GM21515 (cell line): Measurements from ENCODE around the gene MTFR1L.

Experiments used
- ATAC-seq: cut with Tn5 transposase; IDR thresholded peaks from one replicate; pipeline ENCODE4 v1.9.1; 2021; ENCODE audit not compliant: unreplicated experiment

MTFR1L gene

DNA sequence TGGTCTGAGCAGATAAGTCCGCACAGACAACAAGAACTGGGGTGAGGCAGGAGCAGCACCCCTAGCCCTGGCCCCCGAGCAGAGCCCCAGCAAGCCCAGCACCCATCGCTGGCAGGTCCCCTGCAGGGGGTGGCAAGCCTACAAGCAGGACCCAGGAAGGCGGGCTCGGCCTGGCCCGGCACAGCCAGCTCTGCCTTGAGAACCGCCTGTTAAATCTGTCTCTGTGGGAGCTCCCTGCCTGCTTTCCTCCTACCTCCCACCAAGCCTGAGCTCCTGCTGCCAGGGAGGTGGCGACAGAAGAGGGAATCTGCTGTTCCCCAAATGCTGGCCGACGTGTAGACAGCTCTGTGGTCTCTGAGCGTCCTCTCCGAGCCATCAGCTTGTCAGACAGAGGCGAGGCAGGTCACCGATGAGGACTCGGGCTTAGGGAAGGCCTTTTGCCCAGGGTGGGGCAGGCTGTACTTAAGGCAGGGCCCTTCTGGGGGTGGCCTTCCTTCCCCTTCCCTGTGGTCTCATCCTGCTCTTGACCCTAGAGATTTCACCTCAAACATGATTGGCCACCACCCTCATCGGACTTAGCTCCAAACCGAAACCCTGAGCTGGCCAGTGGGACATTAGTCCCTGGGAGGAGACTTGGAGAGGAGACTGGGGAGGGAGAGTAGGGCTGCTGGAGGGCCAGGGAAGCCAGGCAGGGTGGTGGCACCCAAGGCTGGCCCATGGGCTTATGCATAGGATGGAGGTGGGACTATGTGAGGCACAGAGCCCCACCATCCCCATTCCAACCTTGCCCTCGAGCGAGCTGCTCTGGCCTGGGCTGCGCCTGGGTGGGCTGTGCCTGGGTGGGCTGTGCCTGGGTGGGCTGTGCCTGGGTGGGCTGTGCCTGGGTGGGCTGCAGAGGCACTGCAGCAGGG, 12.0 kb upstream of the MTFR1L start:
- ATAC-seq: no peak

DNA sequence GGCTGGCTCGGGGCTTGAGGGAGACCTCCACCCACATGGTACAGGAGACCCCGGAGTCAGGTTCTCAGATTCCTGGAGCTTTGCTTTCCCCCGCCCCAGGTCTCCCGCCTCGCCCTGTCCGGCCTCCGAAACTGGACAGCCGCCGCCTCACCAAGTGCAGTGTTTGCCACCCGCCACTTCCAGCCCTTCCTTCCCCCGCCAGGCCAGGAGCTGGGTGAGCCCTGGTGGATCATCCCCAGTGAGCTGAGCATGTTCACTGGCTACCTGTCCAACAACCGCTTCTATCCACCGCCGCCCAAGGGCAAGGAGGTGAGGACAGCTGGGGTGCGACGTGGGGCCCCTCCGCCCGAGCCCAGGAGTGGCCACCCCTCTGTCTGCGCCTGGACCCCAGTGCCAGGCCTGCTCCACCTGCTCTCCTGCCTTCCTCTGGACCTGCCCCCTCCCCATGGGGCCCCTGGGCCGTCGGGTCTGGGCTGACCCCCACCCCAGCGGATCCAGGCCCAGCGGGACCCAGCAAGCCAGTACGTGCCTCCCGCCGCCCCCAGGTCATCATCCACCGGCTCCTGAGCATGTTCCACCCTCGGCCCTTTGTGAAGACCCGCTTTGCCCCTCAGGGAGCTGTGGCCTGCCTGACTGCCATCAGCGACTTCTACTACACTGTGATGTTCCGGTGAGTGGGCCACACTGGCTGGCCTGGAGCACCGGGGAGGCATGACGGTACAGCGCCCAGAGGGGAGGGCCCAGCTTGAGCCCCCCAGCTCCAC, 11.1 kb upstream of the MTFR1L start:
- no peak for ATAC-seq

DNA sequence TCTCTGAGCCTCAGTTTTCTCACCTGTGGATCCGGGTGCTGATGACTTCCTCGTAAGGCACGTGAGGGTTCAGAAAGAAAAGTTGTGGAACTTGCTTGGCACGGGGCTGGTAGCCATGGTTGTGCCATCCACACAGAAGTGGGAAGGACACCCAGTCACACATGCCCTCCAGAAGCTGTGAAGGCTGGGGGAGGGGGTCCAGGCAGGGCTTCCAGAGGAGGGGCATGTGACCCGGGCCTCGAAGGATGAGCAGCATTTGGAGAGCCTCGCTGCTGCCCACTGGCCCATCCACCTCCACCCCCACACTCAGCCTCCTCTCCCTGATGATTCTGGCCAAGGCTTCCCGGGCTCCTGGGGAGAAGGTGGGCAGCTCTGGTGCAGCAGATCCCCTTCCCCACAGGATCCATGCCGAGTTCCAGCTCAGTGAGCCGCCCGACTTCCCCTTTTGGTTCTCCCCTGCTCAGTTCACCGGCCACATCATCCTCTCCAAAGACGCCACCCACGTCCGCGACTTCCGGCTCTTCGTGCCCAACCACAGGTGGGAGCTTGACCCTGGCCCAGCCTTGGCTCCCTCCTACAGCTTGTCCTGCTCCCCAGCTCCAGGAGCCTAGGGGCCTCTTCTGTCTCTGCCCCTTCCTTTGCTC, 10.3 kb upstream of the MTFR1L start:
- ATAC-seq: no peak

DNA sequence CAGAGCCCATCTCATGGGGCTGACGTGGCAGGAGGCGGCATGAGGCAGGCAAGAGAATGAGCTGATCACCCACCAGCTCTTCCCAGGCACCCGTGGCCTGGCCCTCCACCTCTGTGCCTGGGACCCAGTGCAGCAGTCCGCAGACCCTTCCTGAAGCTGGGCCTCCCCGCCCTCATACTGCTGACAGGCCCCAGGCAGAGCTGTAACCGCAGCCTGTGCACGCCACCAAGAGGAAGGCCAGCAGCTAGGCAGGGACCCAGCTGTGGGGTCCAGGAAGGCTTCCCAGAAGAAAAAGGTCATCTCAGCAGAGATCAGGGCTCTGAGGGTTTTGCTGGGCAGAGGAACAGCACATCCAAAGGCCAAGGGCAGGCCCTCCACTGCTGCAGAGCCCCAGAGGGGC, 9.8 kb upstream of the MTFR1L start:
- no peak for ATAC-seq

DNA sequence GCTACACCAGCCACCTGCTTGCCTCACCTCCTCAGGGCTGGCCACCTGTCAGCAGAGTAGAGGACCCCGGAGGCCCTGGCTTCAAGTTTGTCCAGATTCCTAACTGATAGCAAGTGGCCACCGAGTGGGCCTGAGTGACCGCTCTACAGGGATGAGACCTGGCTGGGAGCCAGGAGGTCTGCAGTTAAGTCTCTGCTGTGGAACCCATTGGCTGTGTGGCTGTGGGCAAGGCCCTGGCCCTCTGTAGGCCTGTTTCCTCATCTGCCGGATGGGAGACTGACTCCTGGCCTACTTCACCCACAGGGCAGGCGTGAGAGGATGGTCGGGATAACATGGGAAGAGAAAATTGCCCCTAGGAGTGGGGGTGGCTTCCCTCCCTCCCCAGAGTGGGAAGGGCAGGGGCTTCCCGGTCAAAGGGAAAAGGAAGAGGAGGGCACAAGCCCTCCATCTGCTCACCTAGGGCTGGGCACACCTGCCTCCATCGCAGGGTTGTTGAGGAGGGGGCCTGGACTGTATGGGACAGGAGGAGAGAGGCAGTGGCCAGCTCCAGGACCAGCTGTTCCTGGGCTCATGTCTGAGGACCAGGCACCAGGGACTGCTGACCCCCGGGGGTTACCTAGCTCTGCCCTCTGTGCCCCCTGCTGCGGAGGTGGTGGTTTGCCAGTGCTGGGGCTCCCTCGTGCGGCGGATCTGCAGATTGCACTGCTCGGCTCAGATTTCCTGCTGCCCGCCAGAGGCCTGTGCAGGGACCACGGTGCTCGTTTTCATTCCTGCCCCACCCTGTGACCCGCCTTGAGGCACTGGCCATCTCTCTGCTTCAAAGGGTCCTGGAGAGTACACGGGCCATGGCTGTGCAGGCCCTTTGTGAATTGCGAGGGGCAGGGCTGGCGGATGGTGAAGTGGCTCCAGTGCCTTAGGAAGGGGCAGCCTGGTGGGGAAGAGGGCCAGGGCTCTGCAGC, 9.1 kb upstream of the MTFR1L start:
- ATAC-seq: no peak

DNA sequence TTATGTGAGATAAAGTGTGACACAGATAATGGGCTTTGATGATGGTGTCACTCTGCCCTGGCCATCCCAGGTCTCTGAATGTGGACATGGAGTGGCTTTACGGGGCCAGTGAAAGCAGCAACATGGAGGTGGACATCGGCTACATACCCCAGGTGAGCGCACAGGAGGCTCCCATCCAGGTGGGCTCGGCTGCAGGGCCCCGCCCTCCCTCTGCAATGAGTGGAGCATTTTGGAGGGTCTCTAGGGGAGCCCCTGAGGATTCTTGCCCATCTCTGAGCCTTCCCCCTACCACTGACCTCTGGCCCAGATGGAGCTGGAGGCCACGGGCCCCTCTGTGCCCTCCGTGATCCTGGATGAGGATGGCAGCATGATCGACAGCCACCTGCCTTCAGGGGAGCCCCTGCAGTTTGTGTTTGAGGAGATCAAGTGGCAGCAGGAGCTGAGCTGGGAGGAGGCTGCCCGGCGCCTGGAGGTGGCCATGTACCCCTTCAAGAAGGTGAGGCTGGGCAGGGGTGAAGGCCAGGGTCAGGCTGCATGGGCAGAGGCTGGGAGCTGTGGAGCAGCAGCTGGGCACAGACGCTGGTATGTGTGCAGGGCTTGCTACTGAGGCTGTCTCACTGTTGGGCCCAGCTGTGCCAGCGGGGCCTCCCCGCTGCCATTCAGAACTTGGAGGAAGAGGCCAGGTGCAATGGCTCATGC, 8.2 kb upstream of the MTFR1L start:
- ATAC-seq: no peak

DNA sequence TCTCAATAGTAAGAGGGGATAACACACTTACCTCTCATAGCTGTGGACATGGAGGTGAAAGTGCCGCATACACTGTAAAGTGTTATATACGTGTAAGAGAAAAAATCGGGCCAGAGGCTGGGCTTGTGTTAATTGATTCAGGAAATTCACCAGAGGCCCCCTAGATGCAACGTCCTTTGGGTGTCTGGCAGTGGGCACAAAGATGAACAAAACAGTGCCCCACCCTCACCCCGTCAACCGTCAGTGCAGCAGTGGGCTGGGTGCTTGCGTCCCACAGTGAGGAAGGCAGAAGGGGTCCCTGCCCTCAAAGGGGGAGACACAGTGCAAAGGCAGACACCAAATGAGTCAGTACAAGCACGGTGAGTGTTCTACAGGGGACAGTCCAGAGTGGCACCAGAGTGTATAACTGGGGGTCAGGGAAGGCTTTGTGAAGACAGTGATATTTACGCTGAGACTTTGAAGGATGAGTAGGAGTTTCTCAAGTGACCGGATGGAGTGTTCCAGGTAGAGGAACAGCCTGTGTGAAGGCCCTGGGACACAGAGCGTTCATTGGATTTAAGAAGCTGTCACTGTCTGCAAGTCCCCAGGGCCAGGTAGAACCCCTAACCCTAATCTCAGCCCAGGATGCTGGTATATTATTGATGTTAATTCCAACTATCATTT, 6.6 kb upstream of the MTFR1L start:
- ATAC-seq: no peak

DNA sequence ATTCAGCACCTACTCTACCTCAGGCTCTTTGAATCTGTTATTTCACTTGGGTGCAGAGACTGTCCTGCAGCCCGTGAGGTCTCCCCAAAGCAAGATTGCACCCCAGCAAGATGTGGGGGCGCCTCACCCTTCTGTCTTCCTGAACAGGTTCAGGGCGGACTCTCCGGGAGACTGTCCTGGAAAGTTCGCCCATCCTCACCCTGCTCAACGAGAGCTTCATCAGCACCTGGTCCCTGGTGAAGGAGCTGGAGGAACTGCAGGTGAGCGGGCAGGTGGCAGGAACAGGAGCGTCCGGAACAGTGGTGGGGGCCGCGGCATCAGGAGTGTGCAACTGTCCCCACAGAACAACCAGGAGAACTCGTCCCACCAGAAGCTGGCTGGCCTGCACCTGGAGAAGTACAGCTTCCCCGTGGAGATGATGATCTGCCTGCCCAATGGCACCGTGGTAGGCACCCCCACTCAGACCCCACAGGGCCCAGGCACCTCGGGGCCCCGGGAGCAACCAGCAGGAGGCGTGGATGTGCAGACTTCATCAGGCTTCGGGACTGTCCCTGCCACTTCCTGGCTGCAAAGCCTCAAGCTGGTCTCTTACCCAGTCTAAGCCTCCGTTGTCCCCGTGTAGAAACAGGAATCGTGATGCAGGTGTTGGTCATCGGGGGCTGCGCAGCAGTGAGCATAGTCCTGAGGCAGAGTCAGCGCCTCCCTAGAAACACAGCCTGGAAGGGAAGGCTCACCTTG, 5.9 kb upstream of the MTFR1L start:
- no peak for ATAC-seq

DNA sequence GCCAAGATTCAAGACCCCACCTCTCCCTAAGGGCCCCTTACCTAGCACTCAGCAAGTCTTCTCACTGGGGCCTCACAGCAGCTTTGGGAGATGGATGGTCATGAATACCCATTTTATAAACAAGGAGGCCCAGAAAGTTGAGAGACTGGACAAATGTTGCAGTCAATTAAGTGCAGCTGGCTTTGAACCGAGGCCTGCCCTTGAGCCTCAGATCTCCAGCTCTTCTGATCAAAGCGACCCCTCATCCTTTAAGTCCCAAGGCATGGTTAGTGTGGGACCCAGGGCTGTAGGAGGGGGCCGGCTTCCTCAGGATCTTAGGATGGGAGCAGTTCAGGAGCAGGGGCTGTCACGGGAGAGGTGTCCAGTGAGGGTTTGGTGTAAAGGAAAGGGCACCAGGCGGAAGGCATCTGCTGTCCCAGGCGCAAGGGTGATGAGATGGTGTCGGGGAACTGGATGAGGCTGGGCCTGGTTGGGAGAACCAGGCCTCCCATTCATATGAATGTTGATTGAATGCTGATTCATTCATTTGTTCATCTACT, 5.1 kb upstream of the MTFR1L start:
- no peak for ATAC-seq

DNA sequence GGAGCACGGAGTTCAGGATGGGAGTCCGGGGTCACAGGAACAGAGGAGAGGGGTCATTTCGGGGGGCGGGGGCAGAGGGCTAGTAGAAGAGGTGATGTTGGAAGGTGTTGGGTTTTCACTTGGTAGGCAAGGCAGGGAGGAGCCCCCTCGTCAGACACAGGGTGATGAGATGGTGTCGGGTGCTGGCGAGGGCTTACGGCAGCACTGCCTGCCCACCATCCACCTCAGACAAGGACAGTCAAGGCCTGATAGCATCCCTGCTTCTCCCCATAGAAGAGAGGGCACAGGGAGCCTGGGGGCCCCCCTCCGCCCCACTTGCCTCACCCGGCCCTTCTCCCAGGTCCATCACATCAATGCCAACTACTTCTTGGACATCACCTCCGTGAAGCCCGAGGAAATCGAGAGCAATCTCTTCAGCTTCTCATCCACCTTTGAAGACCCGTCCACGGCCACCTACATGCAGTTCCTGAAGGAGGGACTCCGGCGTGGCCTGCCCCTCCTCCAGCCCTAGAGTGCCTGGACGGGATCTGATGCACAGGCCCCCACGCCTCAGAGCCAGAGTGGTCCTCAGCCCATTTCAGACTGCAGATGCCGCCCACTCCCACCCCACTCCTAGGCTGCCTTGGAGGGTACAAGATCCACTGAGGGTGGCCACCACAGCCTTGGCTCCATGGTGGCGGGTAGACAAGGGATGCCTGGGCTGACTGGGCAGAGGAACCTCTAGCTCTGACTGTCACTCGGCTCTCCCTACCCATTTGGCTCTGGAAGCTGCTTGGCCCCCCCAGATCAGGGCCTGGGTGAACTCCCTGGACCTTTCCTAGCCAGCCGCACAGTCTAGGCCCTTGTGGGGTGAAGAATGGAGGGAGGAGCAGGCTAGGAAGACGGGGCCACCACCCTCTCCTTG, 4.3 kb upstream of the MTFR1L start:
- no peak for ATAC-seq

DNA sequence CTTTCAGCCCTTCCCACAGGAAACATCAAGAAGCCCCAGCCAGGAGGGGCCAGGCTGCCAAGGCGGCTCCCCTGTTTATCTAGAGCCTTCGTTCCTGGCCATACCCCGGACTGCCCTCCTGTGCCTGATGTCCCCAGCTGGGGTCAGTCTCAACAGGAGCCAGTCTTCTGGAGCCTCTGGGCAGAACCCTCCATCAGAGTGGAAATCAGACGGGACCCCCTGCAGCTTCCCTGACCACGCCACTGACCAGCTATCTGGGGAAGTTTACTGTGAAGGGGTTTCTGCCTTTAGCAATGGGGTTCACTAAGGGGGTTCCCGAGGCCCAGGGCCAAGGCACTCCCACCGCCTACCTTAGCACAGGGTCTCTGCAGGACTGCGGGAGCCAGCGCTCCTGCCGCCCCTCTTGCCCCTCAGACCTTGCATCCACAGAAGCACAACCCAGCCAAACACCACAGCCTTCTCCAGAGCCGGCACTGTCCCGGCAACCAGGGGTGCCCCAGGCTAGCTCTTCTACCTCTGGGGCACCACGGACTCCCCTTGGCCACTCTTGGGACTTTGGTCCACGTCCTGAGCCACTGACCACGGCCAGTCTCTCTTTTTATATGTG, 3.5 kb upstream of the MTFR1L start:
- no peak for ATAC-seq

DNA sequence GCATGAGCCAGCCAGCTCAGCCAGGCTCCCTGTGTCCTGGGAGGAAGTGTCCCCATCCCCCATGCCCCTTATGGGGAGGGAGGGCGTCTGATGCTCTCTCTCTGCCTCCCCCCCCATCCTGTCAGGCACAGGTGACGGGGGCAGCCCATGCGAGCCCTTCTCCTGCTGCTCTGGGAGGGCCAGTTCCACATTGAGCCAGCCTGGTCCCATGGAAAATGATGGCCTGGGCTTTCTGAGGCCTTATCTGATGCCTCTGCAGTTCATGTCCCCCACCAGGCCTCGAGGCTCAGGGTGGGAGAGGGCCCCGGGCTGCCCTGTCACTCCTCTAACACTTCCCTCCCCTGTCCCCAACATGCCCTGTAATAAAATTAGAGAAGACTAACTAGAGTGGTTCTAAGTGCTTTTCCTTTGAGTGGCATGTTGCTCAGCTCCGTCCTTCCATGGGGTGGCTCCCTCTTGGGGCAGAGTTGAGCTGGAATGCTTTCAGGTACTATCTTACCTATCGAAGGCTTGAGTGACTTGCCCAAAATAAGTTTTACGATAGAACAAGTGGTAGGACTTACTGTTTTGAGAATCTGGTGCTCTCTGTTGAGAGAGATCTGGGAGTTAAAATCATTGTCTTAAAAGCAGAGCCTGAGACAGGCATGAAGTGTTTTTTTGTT, 1.8 kb upstream of the MTFR1L start:
- ATAC-seq: no peak

DNA sequence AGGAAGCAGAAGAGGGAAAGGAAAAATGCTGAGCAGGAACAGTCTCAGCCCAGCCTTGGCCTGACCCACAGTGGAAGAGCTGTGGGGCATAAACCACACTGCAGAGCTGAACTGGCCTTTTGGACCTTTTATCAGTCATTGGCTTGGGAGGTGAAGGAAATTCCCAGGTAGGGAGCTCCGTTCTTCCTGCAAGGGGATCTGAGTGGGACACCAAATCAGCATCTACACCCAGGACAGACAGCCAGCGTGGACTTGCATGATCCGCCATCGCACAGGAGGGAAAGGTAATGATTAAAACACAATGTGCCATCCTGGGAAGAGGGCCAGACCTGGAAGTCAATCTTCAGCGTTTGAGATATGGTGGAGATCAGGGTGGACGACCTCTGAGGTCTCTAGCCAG, 1.2 kb upstream of the MTFR1L start:
- ATAC-seq: no peak

DNA sequence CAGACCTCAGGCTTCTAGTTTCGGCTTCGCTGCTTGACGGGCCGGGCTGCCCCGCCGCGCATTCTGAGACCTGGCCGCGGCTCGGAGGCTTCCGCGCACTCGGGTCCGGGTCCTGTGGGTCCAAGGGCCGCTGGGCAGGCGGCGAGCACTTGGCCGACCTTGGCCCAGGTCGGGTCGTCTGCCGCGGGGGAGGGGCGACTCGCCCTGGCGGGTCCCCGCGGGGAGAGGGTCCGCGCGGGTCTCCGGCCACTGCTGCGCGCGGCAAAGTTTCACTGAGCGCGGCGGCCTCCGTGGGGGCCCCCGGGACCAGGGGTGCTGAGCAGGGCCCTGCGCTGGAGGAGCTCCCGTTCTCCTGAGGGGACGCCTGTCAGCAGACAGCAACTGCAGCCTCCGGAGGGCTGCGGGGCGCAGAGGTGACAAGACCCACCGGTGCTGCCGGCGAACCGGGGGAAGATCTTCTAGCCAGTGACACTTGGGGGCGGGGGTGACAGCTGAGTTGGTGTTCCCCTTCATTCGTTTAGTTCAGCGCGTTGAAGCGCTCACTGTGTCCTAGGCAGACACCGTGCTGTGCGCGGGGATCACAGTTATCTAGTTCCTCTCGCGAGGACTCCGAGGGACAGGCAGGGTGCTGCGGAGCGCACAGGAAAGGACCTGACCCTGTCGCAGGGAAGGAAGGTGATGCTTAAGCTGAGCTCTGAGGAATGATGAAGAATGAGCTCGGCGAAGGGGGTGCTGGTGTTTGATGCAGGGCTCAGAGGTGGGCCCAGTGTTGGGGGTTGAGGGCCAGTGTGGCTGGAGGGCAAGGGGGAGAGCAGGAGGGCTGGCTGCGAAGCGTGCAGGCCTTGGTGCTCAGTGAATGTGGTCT, 725 bp downstream of the MTFR1L start:
- ATAC-seq: peak; percentile 45

DNA sequence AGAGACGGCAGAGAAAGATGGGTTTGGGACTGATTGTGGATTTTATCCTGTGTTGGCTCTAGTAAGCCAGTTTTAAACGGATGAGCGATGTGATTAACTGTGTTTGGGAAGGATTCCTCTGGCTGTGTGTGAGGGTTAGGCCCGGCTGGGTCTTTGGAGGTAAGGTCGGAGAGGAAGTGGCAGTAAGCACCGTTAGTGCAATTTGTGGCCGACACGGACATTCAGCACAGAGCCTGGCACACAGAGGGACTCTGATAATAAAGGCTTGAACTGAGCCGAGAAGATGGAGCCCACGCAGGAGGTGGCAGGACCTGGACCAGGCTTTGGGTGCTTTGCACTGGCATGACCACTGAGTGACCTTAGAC, 1.3 kb downstream of the MTFR1L start:
- ATAC-seq: no peak

DNA sequence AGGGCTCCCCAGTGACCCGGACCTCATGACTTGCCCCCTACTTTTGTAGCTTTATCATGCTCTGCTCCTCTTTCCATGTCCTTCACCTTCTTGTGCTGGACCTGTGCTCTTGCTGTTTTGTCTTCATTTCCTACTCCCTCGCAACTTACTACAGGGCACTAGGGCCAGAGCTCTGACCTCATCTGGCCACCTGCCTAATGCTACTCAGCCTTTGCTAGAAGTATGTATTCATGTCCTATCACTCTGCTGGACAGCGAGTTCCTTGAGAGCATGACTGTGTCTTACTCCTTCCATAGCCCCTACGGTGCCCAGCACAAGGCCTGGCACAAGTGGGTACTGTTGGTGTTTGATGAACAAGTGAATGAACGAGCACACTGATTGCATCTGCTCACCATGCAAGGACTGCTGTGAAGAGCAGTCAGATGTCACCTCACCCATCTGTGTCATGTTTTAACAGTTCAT, 1.9 kb downstream of the MTFR1L start:
- ATAC-seq: no peak
